Keratinocyte (primary cell): ENCODE data around the gene TARBP1. TPM values are rescaled to one million over a fixed set of nuclear protein-coding genes. Genes with fewer than 3 reads are reported as not detected.

Experiments
- DNase-seq: peaks from one replicate; pipeline ENCODE4 v3.0.0-alpha.2; 2011; ENCODE audit warnings: low read depth, missing footprints, low spot score
- FAIRE-seq: peaks from 2 replicates; lab custom pipeline; 2011; peaks lifted over from hg19 to GRCh38; lab: Jason Lieb, UNC
- H2AFZ ChIP-seq: 2 replicates; pipeline ENCODE4 v1.6.0; 2012; ENCODE audit warnings: low read length, control low read depth, inconsistent platforms; ENCODE audit not compliant: control insufficient read depth
- H3K27ac ChIP-seq: 2 replicates; pipeline ENCODE4 v1.5.1; 2011; ENCODE audit warnings: low read length; ENCODE audit not compliant: control insufficient read depth, insufficient read depth
- H3K27me3 ChIP-seq: 3 replicates; pipeline ENCODE4 v1.6.0; 2011; ENCODE audit warnings: low read length; ENCODE audit not compliant: control insufficient read depth, insufficient read depth; ENCODE audit errors: extremely low read depth
- H3K36me3 ChIP-seq, 2 experiments: 2 replicates in 1 of 2; 3 replicates in 1 of 2; pipeline ENCODE4 v1.5.1; 2011; ENCODE audit warnings: low read length in 2 of 2, mild to moderate bottlenecking in 1 of 2; ENCODE audit not compliant: control insufficient read depth in 2 of 2, insufficient read depth in 2 of 2; ENCODE audit errors: extremely low read depth in 1 of 2
- H3K4me1 ChIP-seq: 3 replicates; pipeline ENCODE4 v1.5.1; 2011; ENCODE audit warnings: low read length; ENCODE audit not compliant: control insufficient read depth, insufficient read depth; ENCODE audit errors: extremely low read depth
- H3K4me2 ChIP-seq: 3 replicates; pipeline ENCODE4 v1.6.0; 2011; ENCODE audit warnings: low read depth, low read length; ENCODE audit not compliant: control insufficient read depth, insufficient read depth; ENCODE audit errors: extremely low read depth
- H3K4me3 ChIP-seq, 3 experiments: fragments of 200-600 bp in 1 of 3; sonication (generic) in 1 of 3; 2 replicates in 2 of 3; 3 replicates in 1 of 3; pipeline ENCODE4 v1.5.1; 2011 to 2016; ENCODE audit warnings: low read length in 3 of 3, mild to moderate bottlenecking in 3 of 3, control low read depth in 2 of 3, inconsistent platforms in 1 of 3, low read depth in 1 of 3, mixed read lengths in 1 of 3, mixed run types in 1 of 3, moderate library complexity in 1 of 3; ENCODE audit not compliant: control insufficient read depth in 2 of 3, insufficient read depth in 2 of 3; ENCODE audit errors: extremely low read depth in 1 of 3
- H3K79me2 ChIP-seq: 2 replicates; pipeline ENCODE4 v1.6.0; 2012; ENCODE audit warnings: low read length; ENCODE audit not compliant: control insufficient read depth, insufficient read depth
- H3K9ac ChIP-seq: 3 replicates; pipeline ENCODE4 v1.6.0; 2011; ENCODE audit warnings: low read length; ENCODE audit not compliant: control insufficient read depth, insufficient read depth; ENCODE audit errors: extremely low read depth
- H3K9me1 ChIP-seq: 3 replicates; pipeline ENCODE4 v1.6.0; 2011; ENCODE audit warnings: low read length; ENCODE audit not compliant: control insufficient read depth, insufficient read depth; ENCODE audit errors: extremely low read depth
- H3K9me3 ChIP-seq: 2 replicates; pipeline ENCODE4 v1.5.1; 2012; ENCODE audit warnings: low read depth, low read length; ENCODE audit not compliant: control insufficient read depth
- H4K20me1 ChIP-seq: 3 replicates; pipeline ENCODE4 v1.6.0; 2011; ENCODE audit warnings: low read length; ENCODE audit not compliant: control insufficient read depth, insufficient read depth; ENCODE audit errors: extremely low read depth
- CTCF ChIP-seq, 3 experiments: IDR thresholded peaks in 1 of 3; conservative IDR thresholded peaks in 1 of 3; optimal IDR thresholded peaks in 1 of 3; 2 replicates in 2 of 3; 3 replicates in 1 of 3; pipeline versions ENCODE3 to v1.5.1; 2011; ENCODE audit warnings: low read length in 3 of 3, mild to moderate bottlenecking in 3 of 3, moderate library complexity in 2 of 3, control low read depth in 1 of 3, inconsistent platforms in 1 of 3; ENCODE audit not compliant: insufficient read depth in 2 of 3; ENCODE audit errors: extremely low read depth in 1 of 3
- EZH2 ChIP-seq: IDR thresholded peaks from one replicate; pipeline ENCODE4 v1.6.1; 2012; ENCODE audit warnings: inconsistent platforms, mild to moderate bottlenecking, low read length, moderate library complexity
- dilution Hi-C: fragments of 300-500 bp; cut with MboI; formaldehyde crosslinking; loops from one replicate; pipeline ENCODE4 v1.7.0; 2020; ENCODE audit warnings: low sequenced_read_pairs; ENCODE audit not compliant: extremely low pct_ligation_motif_present
- polyA plus RNA-seq, 5 experiments: library from polyadenylated mRNA; depleted of rRNA in 3 of 5; stranded (reverse) in 3 of 5; stranded (forward) in 1 of 5; unstranded in 1 of 5; fragments of >200 nt; gene quantifications; 1 replicate in 1 of 5; 2 replicates in 3 of 5; 3 replicates in 1 of 5; pipeline versions ENCODE4 v1.2.1 to v1.2.3, GENCODE V29; 2011 to 2012; ENCODE audit warnings: missing spikeins in 2 of 5, low read depth in 1 of 5, low replicate concordance in 1 of 5

TARBP1 gene
- polyA plus RNA-seq, 1 donor (not counting 4 experiments of a cell fraction or from before 2014, with no cell fraction given), result 28.7 TPM

GRCh38 chr1:234369033-234369430 lies 109.9 kb downstream of the TARBP1 start:
- FAIRE-seq (no peak), DNase-seq (no peak)
- Histone ChIP-seq H3K27me3 (no peaks in the 10 kb centered on the region), H3K9me1 (no peaks in the 10 kb centered on the region), H3K9ac (no peak overlapping the region), H3K9me3 (no peaks in the 10 kb centered on the region), H3K4me2 (no peak overlapping the region), H2AFZ (no peak overlapping the region), H3K79me2 (peaks cover 10% of the 10 kb centered on the region), H4K20me1 (no peaks in the 10 kb centered on the region), H3K4me3 (no peak overlapping the region), H3K36me3 (no peaks in the 10 kb centered on the region), H3K4me1 (peaks cover 22% of the 10 kb centered on the region), H3K27ac (peak overlapping the region; percentile 84)
- TF ChIP-seq CTCF (optimal IDR thresholded peaks at IDR 0.05 in 1 of 3, IDR thresholded peaks at IDR 0.05 in 1 of 3, conservative IDR thresholded peaks at IDR 0.05 in 1 of 3; ENCODE audit: extremely low read depth in 1 of 3, insufficient read depth in 2 of 3, low read length in 3 of 3) (no peak), EZH2 (no peak)
- dilution Hi-C loops, result no loop called here

- no peaks in the 10 kb centered on the region for H4K20me1 ChIP-seq
- H3K27ac ChIP-seq, result no peak overlapping the region
- H3K27me3 ChIP-seq, result no peaks in the 10 kb centered on the region
- dilution Hi-C loops, result no loop called here
- peaks cover 7% of the 10 kb centered on the region for H3K79me2 ChIP-seq
- H3K4me3 ChIP-seq, result no peak overlapping the region
- H3K9me3 ChIP-seq, result no peaks in the 10 kb centered on the region
- no peak overlapping the region for H3K9ac ChIP-seq
- FAIRE-seq (no peak), DNase-seq (no peak)
- H2AFZ ChIP-seq, result no peak overlapping the region
- H3K4me2 ChIP-seq, result no peak overlapping the region
- H3K4me1 ChIP-seq, result peaks cover 22% of the 10 kb centered on the region
- H3K9me1 ChIP-seq, result no peaks in the 10 kb centered on the region
- TF ChIP-seq EZH2, result no peak
- TF ChIP-seq CTCF (optimal IDR thresholded peaks at IDR 0.05 in 1 of 3, IDR thresholded peaks at IDR 0.05 in 1 of 3, conservative IDR thresholded peaks at IDR 0.05 in 1 of 3; ENCODE audit: extremely low read depth in 1 of 3, insufficient read depth in 2 of 3, low read length in 3 of 3), result no peak
- no peaks in the 10 kb centered on the region for H3K36me3 ChIP-seq
These were observed 110.5 kb downstream of the TARBP1 start for GRCh38 chr1:234368320-234369032.
